Stimulated activated CD8-positive, alpha-beta memory T cell treated with anti-CD3 and anti-CD28 coated beads, Interleukin-15, amount 100 ng/mL, for 1 hour (primary cell): Measurements from ENCODE around the gene BCKDHB.

Experiments
- DNase-seq: peaks from one replicate; pipeline ENCODE4 v3.0.0-alpha.2; 2020; ENCODE audit warnings: low read depth

The BCKDHB gene

GRCh38 chr6:80388507-80388906, 282.0 kb downstream of the BCKDHB start:
- no peak for DNase-seq
